Mesodermal cell (in vitro differentiated cells): ENCODE data around the gene ADCK2.
"Not testable (repeated sequence)": the region's sequence is repeated elsewhere in the genome, so short reads cannot be mapped to it uniquely, and the experiment has no call there.

Source experiments
- H3K27ac ChIP-seq: 2 replicates; pipeline ENCODE4 v1.7.0; 2013; ENCODE audit warnings: mild to moderate bottlenecking, low read depth, low read length, moderate library complexity; ENCODE audit not compliant: severe bottlenecking
- H3K36me3 ChIP-seq: 2 replicates; pipeline ENCODE4 v1.7.1; 2013; ENCODE audit warnings: mild to moderate bottlenecking, low read length, moderate library complexity; ENCODE audit not compliant: control insufficient read depth, insufficient read depth
- H3K4me1 ChIP-seq: one replicate; pipeline ENCODE4 v1.7.1; 2013; ENCODE audit warnings: mild to moderate bottlenecking, low read length; ENCODE audit not compliant: insufficient read depth, control insufficient read depth, poor library complexity, severe bottlenecking
- H3K4me3 ChIP-seq: 2 replicates; pipeline ENCODE4 v1.7.0; 2013; ENCODE audit warnings: low read length, control low read depth, mild to moderate bottlenecking; ENCODE audit not compliant: insufficient read depth, poor library complexity, severe bottlenecking; ENCODE audit errors: extremely low read depth
- H3K9me3 ChIP-seq: 2 replicates; pipeline ENCODE4 v1.7.1; 2013; ENCODE audit warnings: mild to moderate bottlenecking, low read length, moderate library complexity; ENCODE audit not compliant: control insufficient read depth
- WGBS, 2 experiments: methylation state at CpG; one replicate each; pipeline ENCODE4 v1.1.5; 2013; ENCODE audit warnings: missing lambda C conversion rate in 2 of 2; ENCODE audit not compliant: insufficient coverage in 2 of 2; 5-methylcytosine and 5-hydroxymethylcytosine counted together

The ADCK2 gene

DNA sequence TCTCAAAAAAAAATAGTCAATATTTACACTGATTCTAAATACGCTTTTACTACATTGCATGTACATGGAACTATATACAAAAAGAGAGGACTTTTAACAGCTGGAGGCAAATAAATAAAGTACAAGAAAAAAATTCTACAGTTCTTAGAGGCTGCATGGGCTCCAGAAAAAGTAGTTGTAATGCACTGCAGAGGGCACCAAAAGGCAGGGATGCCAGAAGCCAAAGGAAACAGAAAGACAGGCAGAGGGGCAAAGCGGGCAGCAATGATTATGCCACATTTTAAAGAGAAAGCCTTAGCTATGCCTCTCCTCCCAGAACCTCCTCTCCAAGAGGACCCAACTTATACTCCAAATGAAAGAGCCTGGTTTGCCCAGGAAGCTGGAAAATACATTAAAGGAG, 11.6 kb upstream of the ADCK2 start:
- WGBS, 2 experiments = no CpG with 5 or more reads among the region's 2 CpGs
- no peaks in the 10 kb centered on the region for H3K36me3 ChIP-seq
- no peaks in the 10 kb centered on the region for H3K4me1 ChIP-seq
- H3K9me3 ChIP-seq = no peaks in the 10 kb centered on the region
- no peak overlapping the region for H3K27ac ChIP-seq
- H3K4me3 ChIP-seq = no peak overlapping the region

DNA sequence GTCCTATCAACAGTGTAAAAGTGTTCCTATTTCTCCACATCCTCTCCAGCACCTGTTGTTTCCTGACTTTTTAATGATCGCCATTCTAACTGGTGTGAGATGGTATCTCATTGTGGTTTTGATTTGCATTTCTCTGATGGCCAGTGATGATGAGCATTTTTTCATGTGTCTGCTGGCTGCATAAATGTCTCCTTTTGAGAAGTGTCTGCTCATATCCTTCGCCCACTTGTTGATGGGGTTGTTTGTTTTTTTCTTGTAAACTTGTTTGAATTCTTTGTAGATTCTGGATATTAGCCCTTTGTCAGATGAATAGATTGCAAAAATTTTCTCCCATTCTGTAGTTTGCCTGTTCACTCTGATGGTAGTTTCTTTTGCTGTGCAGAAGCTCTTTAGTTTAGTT, 9.8 kb upstream of the ADCK2 start:
- not testable (repeated sequence) for H3K27ac ChIP-seq, H3K36me3 ChIP-seq, H3K4me3 ChIP-seq, H3K9me3 ChIP-seq, H3K4me1 ChIP-seq
- WGBS, 2 experiments = no CpG with 5 or more reads among the region's 2 CpGs

DNA sequence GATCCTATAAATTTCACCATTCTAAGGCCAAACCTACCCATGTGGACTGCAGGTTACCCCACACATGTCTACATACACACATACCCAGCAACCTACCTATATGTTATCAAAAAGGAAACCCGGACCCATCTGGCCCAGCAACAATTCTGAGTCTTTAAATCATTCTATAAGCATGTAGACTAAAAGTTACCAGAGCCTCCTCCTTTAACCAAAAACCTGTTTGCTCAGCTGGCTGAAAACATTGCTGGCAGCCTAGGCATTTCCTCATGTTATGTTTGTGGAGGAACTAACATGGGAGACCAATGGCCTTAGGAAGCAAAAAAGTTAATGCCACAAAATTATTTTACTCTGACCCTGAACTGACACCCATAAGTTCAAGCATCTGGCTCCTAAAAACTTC, 5.3 kb upstream of the ADCK2 start:
- Histone ChIP-seq H3K4me1 (no peaks in the 10 kb centered on the region), H3K4me3 (no peak overlapping the region), H3K27ac (no peak overlapping the region), H3K9me3 (no peaks in the 10 kb centered on the region), H3K36me3 (no peaks in the 10 kb centered on the region)
- 75 to 100% methylated on average over 1 of the region's 1 CpG for WGBS, 2 experiments

DNA sequence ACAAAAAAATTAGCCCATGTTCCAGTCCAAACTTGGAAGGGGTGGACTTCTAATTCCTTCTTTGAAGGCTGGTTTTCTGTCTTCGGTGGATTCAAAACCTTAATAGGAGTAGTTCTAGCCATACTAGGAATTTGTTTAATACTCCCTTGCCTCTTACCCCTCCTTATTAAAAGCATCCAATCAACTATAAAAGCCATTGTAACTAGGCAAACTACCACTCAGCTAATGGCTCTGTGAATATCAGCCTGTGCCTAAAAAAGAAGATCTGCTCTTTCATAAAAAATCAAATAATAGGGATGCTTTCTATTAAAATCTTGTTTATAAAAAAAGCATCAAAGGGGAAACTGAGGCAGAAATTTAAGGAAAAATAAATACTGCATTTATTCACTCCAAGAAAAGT, 4.1 kb upstream of the ADCK2 start:
- no peaks in the 10 kb centered on the region for H3K36me3 ChIP-seq
- H3K4me3 ChIP-seq = no peak overlapping the region
- no peaks in the 10 kb centered on the region for H3K9me3 ChIP-seq
- no peaks in the 10 kb centered on the region for H3K4me1 ChIP-seq
- WGBS, 2 experiments = no CpG with 5 or more reads among the region's 1 CpG
- H3K27ac ChIP-seq = no peak overlapping the region

DNA sequence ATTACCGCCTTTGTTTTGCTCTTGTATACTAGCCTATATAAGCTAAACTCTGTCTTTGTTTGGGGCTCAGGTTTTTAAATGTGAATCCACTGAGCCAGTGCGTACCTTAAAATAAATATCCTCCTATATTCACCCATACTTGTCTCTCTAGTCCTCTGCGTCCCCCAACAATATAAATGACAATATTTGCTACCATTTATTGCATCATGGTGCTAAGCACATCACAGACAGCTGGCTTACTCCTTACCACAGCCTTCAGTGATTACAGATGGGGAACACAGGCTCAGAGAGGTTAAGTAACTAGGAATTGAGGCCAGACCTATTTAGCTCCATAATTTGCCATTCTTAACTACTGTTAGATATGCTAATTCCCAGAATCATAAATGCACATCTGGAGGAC, 3.4 kb upstream of the ADCK2 start:
- no peaks in the 10 kb centered on the region for H3K9me3 ChIP-seq
- no peaks in the 10 kb centered on the region for H3K4me1 ChIP-seq
- 91% methylated on average over 2 of the region's 3 CpGs; no CpG with 5 or more reads in 1 of the 2 experiments for WGBS, 2 experiments
- H3K4me3 ChIP-seq = no peak overlapping the region
- no peak overlapping the region for H3K27ac ChIP-seq
- H3K36me3 ChIP-seq = no peaks in the 10 kb centered on the region

DNA sequence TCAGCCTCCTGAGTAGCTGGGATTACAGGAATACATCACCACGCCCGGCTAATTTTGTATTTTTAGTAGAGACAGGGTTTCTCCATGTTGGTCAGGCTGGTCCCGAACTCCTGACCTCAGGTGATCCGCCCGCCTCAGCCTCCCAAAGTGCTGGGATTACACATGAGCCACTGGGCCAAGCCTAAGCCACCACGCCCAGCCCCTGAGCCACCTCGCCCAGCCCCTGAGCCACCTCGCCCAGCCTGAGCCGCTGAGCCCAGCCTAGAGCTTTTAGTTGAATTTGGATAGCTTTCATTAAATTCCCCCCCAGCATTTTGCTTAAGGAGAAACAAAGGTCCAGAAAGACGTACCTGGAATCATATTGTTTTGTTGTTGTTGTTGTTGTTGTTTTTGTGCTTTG, 2.9 kb upstream of the ADCK2 start:
- WGBS, 2 experiments = 97 to 98% methylated on average over 6 to 7 of the region's 10 CpGs
- not testable (repeated sequence) for H3K27ac ChIP-seq, H3K4me1 ChIP-seq, H3K9me3 ChIP-seq, H3K36me3 ChIP-seq, H3K4me3 ChIP-seq

DNA sequence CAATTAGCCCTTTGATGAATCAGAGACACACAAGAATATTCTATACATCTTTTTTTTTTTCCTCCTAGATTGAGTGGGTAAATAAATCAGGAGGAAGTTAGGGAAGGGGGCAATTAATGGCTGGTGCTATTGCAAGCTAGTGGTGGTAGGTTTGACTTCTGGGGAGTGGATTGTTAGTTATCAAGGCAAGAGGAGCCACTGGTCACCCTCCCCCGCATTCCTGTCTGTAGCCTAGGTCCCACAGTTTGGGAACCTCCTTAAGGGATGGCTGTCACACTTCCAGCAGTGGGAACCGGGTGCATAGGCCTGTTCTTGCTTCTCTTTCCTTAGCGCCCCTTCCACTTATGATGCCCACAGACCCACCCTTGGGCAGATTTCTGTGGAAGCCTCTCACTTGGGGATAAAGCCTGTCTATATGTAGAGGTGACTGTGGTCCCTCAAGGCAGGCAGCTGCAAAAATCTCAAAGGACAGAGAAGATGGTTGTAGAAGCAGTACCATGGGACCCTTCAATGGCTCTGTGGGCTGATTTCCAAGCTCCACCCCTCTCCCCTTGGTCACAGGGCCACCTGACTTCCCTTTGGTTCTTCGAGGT, 2.3 kb upstream of the ADCK2 start:
- Histone ChIP-seq H3K27ac (no peak overlapping the region), H3K4me3 (no peak overlapping the region), H3K4me1 (no peaks in the 10 kb centered on the region), H3K36me3 (no peaks in the 10 kb centered on the region), H3K9me3 (no peaks in the 10 kb centered on the region)
- 86 to 92% methylated on average over 1 to 3 of the region's 4 CpGs for WGBS, 2 experiments

DNA sequence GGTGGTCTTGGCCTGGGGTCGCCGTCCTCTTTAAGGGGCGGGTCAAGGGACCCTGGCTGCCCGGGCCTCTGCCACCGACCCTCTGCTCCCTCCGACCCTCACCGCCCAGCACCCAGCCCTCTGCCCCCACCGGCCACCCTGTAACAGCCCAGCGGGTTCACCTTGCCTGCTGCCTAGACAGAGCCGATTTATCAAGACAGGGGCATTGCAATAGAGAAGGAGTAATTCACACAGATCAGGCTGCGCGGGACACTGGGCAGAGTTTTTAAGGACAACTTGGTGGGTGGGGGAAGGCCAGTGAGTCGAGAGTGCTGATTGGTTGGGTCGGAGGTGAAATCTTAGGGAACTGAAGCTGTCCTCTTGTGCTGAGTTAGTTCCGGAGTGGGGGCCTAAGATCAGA, 779 bp upstream of the ADCK2 start:
- Histone ChIP-seq H3K9me3 (no peaks in the 10 kb centered on the region), H3K4me3 (no peak overlapping the region), H3K27ac (no peak overlapping the region), H3K36me3 (no peaks in the 10 kb centered on the region), H3K4me1 (no peaks in the 10 kb centered on the region)
- WGBS, 2 experiments = 82% methylated on average over 11 to 15 of the region's 15 CpGs

DNA sequence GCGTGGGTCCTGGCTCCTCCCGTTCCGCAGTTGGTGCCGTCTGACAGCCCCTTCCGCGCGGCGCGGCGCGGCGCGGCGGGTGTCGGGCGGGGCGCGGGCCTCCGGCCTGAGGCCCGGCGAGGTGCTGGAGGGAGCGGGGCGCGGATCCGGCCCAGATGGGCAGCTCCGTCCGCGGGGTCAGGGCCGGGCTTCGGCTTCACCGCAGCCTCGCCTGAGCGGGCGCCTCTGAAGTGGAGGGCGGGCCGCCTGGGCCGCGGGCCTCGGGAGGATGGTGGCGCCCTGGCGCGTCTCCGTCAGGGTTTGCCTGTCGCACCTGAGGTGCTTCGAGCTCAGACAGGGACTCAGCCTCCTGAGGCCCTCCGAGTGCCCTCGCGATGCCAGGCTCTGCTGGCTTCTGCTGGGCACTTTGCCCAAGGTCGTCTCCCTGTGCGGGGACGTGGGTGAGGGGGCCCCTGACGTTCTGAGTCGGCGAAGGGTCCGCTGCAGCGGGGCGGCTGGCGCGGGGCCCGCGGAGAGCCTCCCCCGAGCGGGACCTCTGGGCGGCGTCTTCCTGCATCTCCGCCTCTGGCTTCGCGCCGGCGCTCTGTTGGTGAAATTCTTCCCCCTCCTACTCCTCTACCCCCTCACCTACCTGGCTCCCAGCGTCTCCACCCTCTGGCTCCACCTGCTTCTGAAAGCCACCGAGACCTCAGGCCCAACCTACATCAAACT, 473 bp downstream of the ADCK2 start:
- Histone ChIP-seq H3K27ac (no peak overlapping the region), H3K4me3 (peak overlapping the region; percentile 48), H3K9me3 (no peaks in the 10 kb centered on the region), H3K36me3 (no peaks in the 10 kb centered on the region), H3K4me1 (no peaks in the 10 kb centered on the region)
- 1% methylated on average over 54 to 59 of the region's 72 CpGs for WGBS, 2 experiments

DNA sequence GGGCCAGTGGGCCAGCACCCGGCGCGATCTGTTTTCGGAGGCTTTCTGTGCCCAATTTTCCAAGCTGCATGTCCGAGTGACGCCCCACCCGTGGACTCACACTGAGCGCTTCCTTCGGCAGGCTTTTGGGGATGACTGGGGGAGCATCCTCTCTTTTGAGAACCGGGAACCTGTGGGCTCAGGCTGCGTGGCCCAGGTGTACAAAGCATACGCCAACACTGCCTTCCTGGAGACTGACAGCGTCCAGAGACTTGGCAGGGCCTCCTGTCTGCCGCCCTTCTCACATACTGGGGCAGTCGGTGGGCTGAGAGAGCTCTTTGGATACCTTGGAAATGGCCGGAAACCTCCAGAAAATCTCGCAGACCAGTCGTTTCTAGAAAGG, 1.0 kb downstream of the ADCK2 start:
- WGBS, 2 experiments = 69 to 80% methylated on average over 15 to 18 of the region's 18 CpGs
- Histone ChIP-seq H3K9me3 (no peaks in the 10 kb centered on the region), H3K36me3 (no peaks in the 10 kb centered on the region), H3K27ac (no peak overlapping the region), H3K4me3 (peak overlapping the region; percentile 48), H3K4me1 (no peaks in the 10 kb centered on the region)

DNA sequence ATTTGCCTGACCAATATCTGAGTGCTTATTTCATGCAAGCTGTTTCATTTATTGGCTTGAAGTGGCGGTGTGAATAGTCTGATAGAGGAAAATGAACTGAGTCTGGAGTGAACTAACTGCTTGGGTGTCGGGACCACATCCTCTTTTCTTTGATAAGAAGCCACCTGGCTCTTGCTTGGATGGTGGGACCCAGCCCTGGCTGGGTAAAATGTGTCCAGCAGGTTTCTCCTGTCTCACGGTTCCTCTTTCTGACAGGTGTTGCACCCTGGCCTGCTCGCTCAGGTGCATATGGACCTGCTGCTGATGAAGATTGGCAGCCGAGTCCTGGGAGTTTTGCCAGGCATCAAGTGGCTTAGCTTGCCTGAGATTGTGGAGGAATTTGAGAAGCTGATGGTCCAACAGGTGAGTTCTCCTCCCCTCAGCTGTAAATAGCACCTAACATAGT, 1.6 kb downstream of the ADCK2 start:
- Histone ChIP-seq H3K9me3 (no peaks in the 10 kb centered on the region), H3K4me3 (no peak overlapping the region), H3K4me1 (no peaks in the 10 kb centered on the region), H3K36me3 (no peaks in the 10 kb centered on the region), H3K27ac (no peak overlapping the region)
- WGBS, 2 experiments = 94 to 97% methylated on average over 5 of the region's 5 CpGs
